HG03095 (cell line): ENCODE measurements around the gene HYAL4.
"Not testable (repeated sequence)": the region's sequence is repeated elsewhere in the genome, so short reads cannot be mapped to it uniquely, and the experiment has no call there.

Experiments
- ATAC-seq: cut with Tn5 transposase; IDR thresholded peaks from one replicate; pipeline ENCODE4 v1.9.1; 2021; ENCODE audit warnings: moderate library complexity; ENCODE audit not compliant: unreplicated experiment

Gene HYAL4

DNA sequence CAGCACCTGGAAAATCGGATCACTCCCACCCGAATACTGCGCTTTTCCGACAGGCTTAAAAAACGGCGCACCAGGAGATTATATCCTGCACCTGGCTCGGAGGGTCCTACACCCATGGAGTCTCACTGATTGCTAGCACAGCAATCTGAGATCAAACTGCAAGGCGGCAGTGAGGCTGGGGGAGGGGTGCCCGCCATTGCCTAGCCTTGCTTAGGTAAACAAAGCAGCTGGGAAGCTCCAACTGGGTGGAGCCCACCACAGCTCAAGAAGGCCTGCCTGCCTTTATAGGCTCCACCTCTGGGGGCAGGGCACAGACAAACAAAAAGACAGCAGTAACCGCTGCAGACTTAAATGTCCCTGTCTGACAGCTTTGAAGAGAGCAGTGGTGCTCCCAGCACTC is 49.8 kb downstream of the HYAL4 start:
- ATAC-seq: not testable (repeated sequence)

DNA sequence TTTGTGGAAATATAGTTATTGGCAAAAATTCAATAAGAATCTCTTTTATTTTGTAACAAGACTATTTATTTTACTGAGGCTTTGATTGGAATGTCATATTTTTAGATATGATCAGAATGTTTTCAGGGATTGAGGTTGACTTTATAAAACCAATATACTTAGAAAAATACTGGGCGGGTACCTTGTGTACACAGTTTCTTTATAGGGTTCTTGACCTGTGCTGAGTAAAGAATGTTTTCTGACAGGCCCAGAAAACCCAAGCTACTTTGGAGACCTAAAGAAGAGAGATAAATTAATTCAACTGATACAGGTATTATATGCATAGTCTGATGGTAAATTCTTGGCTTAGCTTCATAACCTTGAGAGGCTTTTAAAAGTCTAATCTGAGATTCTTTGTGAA is 56.1 kb downstream of the HYAL4 start:
- no peak for ATAC-seq

GRCh38 chr7:123905714-123906113 is 60.7 kb downstream of the HYAL4 start:
- ATAC-seq: no peak

DNA sequence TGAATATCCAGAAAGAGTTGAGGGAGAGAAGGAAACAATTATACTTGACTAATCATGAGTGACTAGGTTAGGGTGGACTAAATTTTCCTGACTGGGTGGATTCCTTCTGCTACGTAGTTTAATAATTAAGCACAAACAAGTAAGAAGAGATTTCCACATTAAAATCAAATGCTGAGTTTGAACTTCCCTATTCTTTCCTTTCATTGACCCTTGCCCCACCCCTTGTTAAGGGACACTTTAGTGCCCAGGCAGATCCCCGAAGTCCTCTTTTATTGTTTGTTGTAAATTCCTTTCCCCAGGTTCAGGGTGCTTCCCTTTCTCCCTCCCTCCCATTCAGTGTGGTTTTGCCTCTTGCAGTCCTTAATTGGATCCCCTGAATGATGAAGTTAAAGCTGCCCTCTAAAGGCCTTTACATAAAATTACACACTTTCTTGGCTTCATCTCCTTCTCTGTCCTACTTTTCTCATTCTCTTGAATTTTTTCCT is 71.3 kb downstream of the HYAL4 start:
- no peak for ATAC-seq

DNA sequence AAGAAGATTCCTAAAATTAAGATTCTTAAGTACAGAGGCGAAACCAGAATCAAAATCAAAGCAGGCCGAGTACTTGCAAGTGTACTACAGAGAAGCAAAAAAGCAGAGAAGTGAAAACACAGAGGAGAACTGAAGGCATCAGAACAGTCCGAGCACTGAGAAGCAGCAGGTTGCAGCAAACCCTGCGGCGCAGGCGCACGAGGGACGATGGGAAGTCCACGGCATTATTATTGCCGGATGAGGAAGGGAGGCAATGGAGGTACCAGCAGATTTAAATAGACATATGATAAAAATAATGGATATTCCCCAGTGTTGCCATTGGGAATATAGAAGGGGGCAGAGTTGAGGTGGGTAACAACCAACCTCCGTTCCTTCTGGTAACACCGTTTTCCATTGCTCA is 72.9 kb downstream of the HYAL4 start:
- no peak for ATAC-seq

GRCh38 chr7:123918309-123918708 is 73.3 kb downstream of the HYAL4 start:
- ATAC-seq: no peak

DNA sequence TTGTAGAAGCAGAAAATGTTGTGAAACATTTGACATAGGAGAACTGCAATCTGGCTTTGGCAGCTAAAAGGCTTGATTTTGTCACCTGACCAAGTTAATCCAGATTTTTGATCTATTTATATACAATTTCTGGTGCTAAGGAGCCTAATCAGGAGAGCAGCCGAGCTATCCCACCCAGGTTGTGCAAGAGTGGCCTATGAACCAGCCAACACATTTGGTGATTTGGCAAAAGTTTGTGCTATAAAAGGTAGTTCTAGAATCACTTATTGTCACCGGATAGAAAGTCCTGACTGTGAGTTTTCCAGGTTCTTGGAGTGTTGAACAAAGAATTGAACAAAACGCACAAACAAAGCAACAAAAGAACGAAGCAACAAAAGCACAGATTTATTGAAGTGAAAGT is 78.6 kb downstream of the HYAL4 start:
- ATAC-seq: no peak

DNA sequence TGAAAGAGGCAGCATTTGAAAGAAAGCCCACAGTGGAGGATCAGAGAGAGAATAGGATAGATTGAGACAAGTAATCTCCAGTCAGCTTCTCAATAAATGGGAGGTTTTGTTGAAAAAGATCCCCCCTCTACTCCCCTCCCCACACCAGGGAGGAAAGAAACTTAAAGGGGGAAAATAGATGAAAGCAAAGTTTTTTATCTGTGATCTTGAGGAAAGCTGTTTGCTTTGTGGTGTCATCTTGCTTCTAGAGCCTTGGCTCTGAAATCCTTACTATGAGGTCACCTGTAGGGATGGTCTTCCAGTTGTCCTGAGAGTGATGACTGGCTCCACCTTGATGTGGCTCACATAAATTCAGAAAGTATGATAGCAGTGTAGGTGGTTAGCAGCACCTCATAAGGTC is 80.0 kb downstream of the HYAL4 start, which contains the start of gene SPAM1:
Gene SPAM1, plus strand, starts transcription at position 301 of the 400 bp plus-strand sequence. CDS start 28,330 bp downstream, outside the sequence.
- no peak for ATAC-seq
